MCF 10A (cell line): Measurements from ENCODE around the gene C6orf118. TPM values are rescaled to one million over a fixed set of nuclear protein-coding genes. Genes with fewer than 3 reads are reported as not detected.

Source experiments
- BruUV-seq: library from RNA; stranded (reverse); fragments of 400-500 nt; replicated peaks from 2 replicates; lab custom pipeline; 2021; lab: Mats Ljungman, UMichigan
- CTCF ChIA-PET: fragments of 300-600 bp; sonication (Branson Sonifier 250); formaldehyde crosslinking; extraction: SDS; loops from one replicate; lab custom pipeline; 2021; ENCODE audit warnings: antibody characterized with exemption, inconsistent platforms; lab: Yijun Ruan, JAX
- POLR2A ChIA-PET: fragments of 300-600, 350-650 bp; sonication (Branson Sonifier 250); formaldehyde crosslinking; extraction: SDS; loops from one replicate; lab custom pipeline; 2020; ENCODE audit warnings: antibody characterized with exemption, inconsistent platforms; lab: Yijun Ruan, JAX
- DNase-seq: peaks from one replicate; pipeline ENCODE4 v3.0.0-alpha.2; 2018; ENCODE audit not compliant: unreplicated experiment
- H3K27ac Mint-ChIP-seq: one replicate; pipeline ENCODE4 v1.8.0; 2022; ENCODE audit warnings: mild to moderate bottlenecking, low read depth, mixed read lengths; ENCODE audit not compliant: unreplicated experiment
- H3K27me3 Mint-ChIP-seq: one replicate; pipeline ENCODE4 v1.8.0; 2022; ENCODE audit warnings: mixed read lengths; ENCODE audit not compliant: insufficient read depth, unreplicated experiment
- H3K36me3 Mint-ChIP-seq: one replicate; pipeline ENCODE4 v1.8.0; 2022; ENCODE audit warnings: mild to moderate bottlenecking, moderate library complexity, mixed read lengths; ENCODE audit not compliant: insufficient read depth, unreplicated experiment
- H3K4me1 Mint-ChIP-seq: one replicate; pipeline ENCODE4 v1.8.0; 2022; ENCODE audit warnings: mixed read lengths; ENCODE audit not compliant: insufficient read depth, unreplicated experiment
- H3K4me3 Mint-ChIP-seq: one replicate; pipeline ENCODE4 v1.8.0; 2022; ENCODE audit warnings: mild to moderate bottlenecking, moderate library complexity, mixed read lengths; ENCODE audit not compliant: unreplicated experiment
- H3K9me3 Mint-ChIP-seq: one replicate; pipeline ENCODE4 v1.8.0; 2022; ENCODE audit warnings: mixed read lengths; ENCODE audit not compliant: unreplicated experiment
- CTCF ChIP-seq: fragments of 200-600 bp; IDR thresholded peaks from one replicate; pipeline ENCODE4 v1.8.0; 2022; ENCODE audit warnings: antibody characterized with exemption, mild to moderate bottlenecking; ENCODE audit not compliant: unreplicated experiment
- intact Hi-C: fragments of 100-400 bp; cut with micrococcal nuclease; formaldehyde crosslinking; loops from 2 replicates; pipeline ENCODE4 v1.14.1; 2022
- total RNA-seq: library from RNA; stranded (reverse); gene quantifications from 2 replicates; pipeline ENCODE4 v1.2.3, GENCODE V29; 2022

C6orf118 gene
- total RNA-seq, 1 experiment from 2014 or later: not detected

- CTCF ChIA-PET: interaction anchor here (1.4 to 4.0 kb wide), 5 partner anchors 8 to 1023 kb away, joined by 4 to 16 read pairs (median 6); no protein-coding TSS in a partner anchor
- TF ChIP-seq CTCF: no peak
- no peak for DNase-seq
- Mint-ChIP-seq H3K36me3 (no peaks in the 10 kb centered on the region), H3K27me3 (no peaks in the 10 kb centered on the region), H3K4me3 (no peak overlapping the region), H3K4me1 (peaks cover 6% of the 10 kb centered on the region), H3K9me3 (no peaks in the 10 kb centered on the region), H3K27ac (peak overlapping the region; percentile 20)
- no TSS peak for BruUV-seq
- POLR2A ChIA-PET: no interaction called here
- intact Hi-C loops: loop anchor here (2.0 to 5.0 kb wide), 3 partner anchors 188 to 1828 kb away; no protein-coding TSS in a partner anchor
Measured at GRCh38 chr6:165245701-165246100, 63.7 kb downstream of the C6orf118 start.

DNA sequence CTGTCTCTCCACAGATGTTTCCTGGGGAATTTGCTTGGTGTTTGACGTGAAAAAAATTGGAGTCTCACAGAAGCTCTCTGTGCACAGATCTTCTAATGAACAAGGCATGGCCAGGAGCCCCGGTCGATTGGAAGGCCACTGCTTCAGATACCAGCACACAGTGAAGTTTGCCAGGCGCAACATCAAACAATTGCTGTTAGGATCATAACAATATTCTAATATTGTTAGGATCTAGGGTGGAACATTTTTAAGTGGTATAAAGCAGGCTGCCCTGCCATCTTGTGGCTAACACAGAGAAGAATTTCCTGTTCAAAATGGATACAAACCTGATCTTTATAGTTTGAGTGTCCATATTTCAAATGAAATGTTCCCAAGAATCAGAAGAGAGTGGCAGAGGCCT, 64.1 kb downstream of the C6orf118 start:
- Mint-ChIP-seq H3K4me3 (no peak overlapping the region), H3K27ac (peak overlapping the region; percentile 20), H3K4me1 (peaks cover 6% of the 10 kb centered on the region), H3K9me3 (no peaks in the 10 kb centered on the region), H3K27me3 (no peaks in the 10 kb centered on the region), H3K36me3 (no peaks in the 10 kb centered on the region)
- POLR2A ChIA-PET: no interaction called here
- TF ChIP-seq CTCF: peak; percentile 50
- CTCF ChIA-PET: interaction anchor here (0.6 to 4.0 kb wide), 10 partner anchors 9 to 1023 kb away, joined by 3 to 16 read pairs (median 4); no protein-coding TSS in a partner anchor
- BruUV-seq: no TSS peak
- DNase-seq: peak; percentile 55
- intact Hi-C loops: loop anchor here (2.0 to 5.0 kb wide), 3 partner anchors 188 to 1828 kb away; no protein-coding TSS in a partner anchor

GRCh38 chr6:165244524-165245247, 64.7 kb downstream of the C6orf118 start:
- H3K36me3 Mint-ChIP-seq: no peaks in the 10 kb centered on the region
- POLR2A ChIA-PET: no interaction called here
- no peak for DNase-seq
- no peak overlapping the region for H3K4me3 Mint-ChIP-seq
- no peaks in the 10 kb centered on the region for H3K9me3 Mint-ChIP-seq
- intact Hi-C loops: loop anchor here (2.0 to 5.0 kb wide), 3 partner anchors 187 to 1827 kb away; no protein-coding TSS in a partner anchor
- H3K27me3 Mint-ChIP-seq: no peaks in the 10 kb centered on the region
- peaks cover 6% of the 10 kb centered on the region for H3K4me1 Mint-ChIP-seq
- TF ChIP-seq CTCF: no peak
- peak overlapping the region; percentile 20 for H3K27ac Mint-ChIP-seq
- BruUV-seq: no TSS peak
- CTCF ChIA-PET: interaction anchor here (0.5 to 4.0 kb wide), 15 partner anchors 8 to 1880 kb away, joined by 3 to 16 read pairs (median 4); no protein-coding TSS in a partner anchor

DNA sequence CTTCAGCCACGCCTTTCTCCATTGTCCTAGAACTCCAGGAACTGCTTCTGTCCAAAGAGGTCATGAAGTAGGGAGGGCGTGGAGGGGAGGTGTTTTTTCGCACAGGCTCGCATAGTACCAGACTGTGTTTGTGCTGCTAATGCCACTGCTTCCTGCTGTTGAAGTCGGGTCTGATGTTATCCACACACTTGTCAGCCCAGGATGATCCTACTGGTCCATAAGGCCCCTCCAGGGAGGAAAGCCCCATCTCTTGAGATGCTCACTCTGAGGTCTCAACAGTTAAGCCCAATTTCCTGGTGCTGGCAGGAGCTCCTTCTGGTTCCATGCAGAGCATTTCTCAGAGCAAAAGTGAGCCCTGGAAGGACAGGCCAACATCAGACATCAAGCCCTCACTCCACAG, 65.6 kb downstream of the C6orf118 start:
- Mint-ChIP-seq H3K4me1 (peaks cover 6% of the 10 kb centered on the region), H3K4me3 (no peak overlapping the region), H3K36me3 (peaks cover 6% of the 10 kb centered on the region), H3K27ac (no peak overlapping the region), H3K9me3 (no peaks in the 10 kb centered on the region), H3K27me3 (no peaks in the 10 kb centered on the region)
- intact Hi-C loops: loop anchor here (2.0 kb wide), 1 partner anchor 317 kb away; no protein-coding TSS in a partner anchor
- CTCF ChIA-PET: interaction anchor here (0.6 to 4.0 kb wide), 7 partner anchors 13 to 1199 kb away, joined by 3 to 16 read pairs (median 3); no protein-coding TSS in a partner anchor
- no TSS peak for BruUV-seq
- POLR2A ChIA-PET: interaction anchor here (1.7 kb wide), 1 partner anchor 10 kb away, joined by 4 read pairs; no protein-coding TSS in a partner anchor
- no peak for TF ChIP-seq CTCF
- DNase-seq: no peak
